ENCODE measurements around the gene EPHB3. TPM values are rescaled to one million over a fixed set of nuclear protein-coding genes. Genes with fewer than 3 reads are reported as not detected.

Gene EPHB3
- total RNA-seq, 1 donor from 2014 or later, result not detected

- no peak for DNase-seq (ENCODE audit: low read depth, low spot score)
Measured at GRCh38 chr3:184543256-184543655, 18.3 kb upstream of the EPHB3 start.

GRCh38 chr3:184543843-184544512 lies 17.6 kb upstream of the EPHB3 start:
- no peak for DNase-seq (ENCODE audit: low read depth, low spot score)

- DNase-seq (ENCODE audit: low read depth, low spot score), result no peak
Measured at GRCh38 chr3:184544513-184544861, 17.1 kb upstream of the EPHB3 start.

GRCh38 chr3:184545769-184546168 lies 15.8 kb upstream of the EPHB3 start:
- DNase-seq (ENCODE audit: low read depth, low spot score), result no peak

GRCh38 chr3:184546252-184546651 lies 15.3 kb upstream of the EPHB3 start:
- no peak for DNase-seq (ENCODE audit: low read depth, low spot score)

- no peak for DNase-seq (ENCODE audit: low read depth, low spot score)
Measured at GRCh38 chr3:184549796-184550577, 11.6 kb upstream of the EPHB3 start.

GRCh38 chr3:184551103-184551502 lies 10.5 kb upstream of the EPHB3 start:
- no peak for DNase-seq (ENCODE audit: low read depth, low spot score)

- DNase-seq (ENCODE audit: low read depth, low spot score), result no peak
Measured at GRCh38 chr3:184551614-184552256, 9.8 kb upstream of the EPHB3 start.

- no peak for DNase-seq (ENCODE audit: low read depth, low spot score)
Measured at GRCh38 chr3:184552296-184552695, 9.3 kb upstream of the EPHB3 start.

GRCh38 chr3:184552863-184553262 lies 8.7 kb upstream of the EPHB3 start:
- no peak for DNase-seq (ENCODE audit: low read depth, low spot score)

- DNase-seq (ENCODE audit: low read depth, low spot score), result no peak
Measured at GRCh38 chr3:184553385-184553784, 8.2 kb upstream of the EPHB3 start.

- no peak for DNase-seq (ENCODE audit: low read depth, low spot score)
Measured at GRCh38 chr3:184554461-184554860, 7.1 kb upstream of the EPHB3 start.

- DNase-seq (ENCODE audit: low read depth, low spot score), result no peak
Measured at GRCh38 chr3:184556582-184557347, 4.8 kb upstream of the EPHB3 start.

GRCh38 chr3:184557348-184557950 lies 4.1 kb upstream of the EPHB3 start:
- DNase-seq (ENCODE audit: low read depth, low spot score), result no peak

GRCh38 chr3:184558726-184559125 lies 2.9 kb upstream of the EPHB3 start:
- no peak for DNase-seq (ENCODE audit: low read depth, low spot score)

GRCh38 chr3:184559336-184559735 lies 2.2 kb upstream of the EPHB3 start:
- no peak for DNase-seq (ENCODE audit: low read depth, low spot score)

- no peak for DNase-seq (ENCODE audit: low read depth, low spot score)
Measured at GRCh38 chr3:184560531-184560930, 1.1 kb upstream of the EPHB3 start.

GRCh38 chr3:184561913-184562877 lies 610 bp downstream of the EPHB3 start:
- DNase-seq (ENCODE audit: low read depth, low spot score), result no peak

GRCh38 chr3:184562878-184563560 lies 1.4 kb downstream of the EPHB3 start:
- DNase-seq (ENCODE audit: low read depth, low spot score), result no peak

- no peak for DNase-seq (ENCODE audit: low read depth, low spot score)
Measured at GRCh38 chr3:184563561-184563925, 2.0 kb downstream of the EPHB3 start.
